Nephron progenitor cell (in vitro differentiated cells): ENCODE measurements around the gene ASIC2.

Experiments
- DNase-seq: peaks from one replicate; pipeline ENCODE4 v3.0.0; 2021
- H3K27ac Mint-ChIP-seq: 2 replicates; pipeline ENCODE4 v1.8.0; 2021; ENCODE audit warnings: mild to moderate bottlenecking, moderate library complexity, mixed read lengths
- H3K27me3 Mint-ChIP-seq: 2 replicates; pipeline ENCODE4 v1.8.0; 2021; ENCODE audit warnings: mild to moderate bottlenecking, low read depth, mixed read lengths; ENCODE audit not compliant: poor library complexity
- H3K36me3 Mint-ChIP-seq: 2 replicates; pipeline ENCODE4 v1.8.0; 2021; ENCODE audit warnings: low read depth, mixed read lengths
- H3K4me1 Mint-ChIP-seq: 2 replicates; pipeline ENCODE4 v1.8.0; 2021; ENCODE audit warnings: mixed read lengths
- H3K4me3 Mint-ChIP-seq: 2 replicates; pipeline ENCODE4 v1.8.0; 2021; ENCODE audit warnings: mild to moderate bottlenecking, moderate library complexity, mixed read lengths
- H3K9me3 Mint-ChIP-seq: 2 replicates; pipeline ENCODE4 v1.8.0; 2021; ENCODE audit warnings: mild to moderate bottlenecking, moderate library complexity, mixed read lengths
- CTCF ChIP-seq: fragments of 200-600 bp; sonication (generic); IDR thresholded peaks from 2 replicates; pipeline ENCODE4 v1.5.0; 2021; ENCODE audit warnings: antibody characterized with exemption

Gene ASIC2

GRCh38 chr17:33028061-33028460, 265.0 kb downstream of the ASIC2 start:
- Mint-ChIP-seq H3K9me3 (no peaks in the 10 kb centered on the region), H3K27ac (no peak overlapping the region), H3K27me3 (peaks cover 5% of the 10 kb centered on the region), H3K4me3 (no peak overlapping the region), H3K36me3 (no peaks in the 10 kb centered on the region), H3K4me1 (peaks cover 10% of the 10 kb centered on the region)
- TF ChIP-seq CTCF = no peak
- no peak for DNase-seq

- no peaks in the 10 kb centered on the region for H3K9me3 Mint-ChIP-seq
- no peak overlapping the region for H3K4me3 Mint-ChIP-seq
- H3K27ac Mint-ChIP-seq = no peak overlapping the region
- TF ChIP-seq CTCF = no peak
- H3K36me3 Mint-ChIP-seq = no peaks in the 10 kb centered on the region
- no peak for DNase-seq
- peaks cover 15% of the 10 kb centered on the region for H3K4me1 Mint-ChIP-seq
- H3K27me3 Mint-ChIP-seq = peaks cover 10% of the 10 kb centered on the region
These were observed 268.2 kb downstream of the ASIC2 start for GRCh38 chr17:33024688-33025486.

GRCh38 chr17:33023790-33024189, 269.3 kb downstream of the ASIC2 start:
- no peaks in the 10 kb centered on the region for H3K36me3 Mint-ChIP-seq
- no peak overlapping the region for H3K27ac Mint-ChIP-seq
- no peak overlapping the region for H3K4me3 Mint-ChIP-seq
- no peaks in the 10 kb centered on the region for H3K9me3 Mint-ChIP-seq
- TF ChIP-seq CTCF = no peak
- H3K4me1 Mint-ChIP-seq = peaks cover 15% of the 10 kb centered on the region
- no peak for DNase-seq
- H3K27me3 Mint-ChIP-seq = peaks cover 12% of the 10 kb centered on the region

- H3K9me3 Mint-ChIP-seq = no peaks in the 10 kb centered on the region
- no peaks in the 10 kb centered on the region for H3K36me3 Mint-ChIP-seq
- DNase-seq = no peak
- peaks cover 12% of the 10 kb centered on the region for H3K27me3 Mint-ChIP-seq
- H3K4me3 Mint-ChIP-seq = no peak overlapping the region
- no peak for TF ChIP-seq CTCF
- peaks cover 15% of the 10 kb centered on the region for H3K4me1 Mint-ChIP-seq
- H3K27ac Mint-ChIP-seq = no peak overlapping the region
These were observed 271.2 kb downstream of the ASIC2 start for GRCh38 chr17:33021731-33022408.

DNA sequence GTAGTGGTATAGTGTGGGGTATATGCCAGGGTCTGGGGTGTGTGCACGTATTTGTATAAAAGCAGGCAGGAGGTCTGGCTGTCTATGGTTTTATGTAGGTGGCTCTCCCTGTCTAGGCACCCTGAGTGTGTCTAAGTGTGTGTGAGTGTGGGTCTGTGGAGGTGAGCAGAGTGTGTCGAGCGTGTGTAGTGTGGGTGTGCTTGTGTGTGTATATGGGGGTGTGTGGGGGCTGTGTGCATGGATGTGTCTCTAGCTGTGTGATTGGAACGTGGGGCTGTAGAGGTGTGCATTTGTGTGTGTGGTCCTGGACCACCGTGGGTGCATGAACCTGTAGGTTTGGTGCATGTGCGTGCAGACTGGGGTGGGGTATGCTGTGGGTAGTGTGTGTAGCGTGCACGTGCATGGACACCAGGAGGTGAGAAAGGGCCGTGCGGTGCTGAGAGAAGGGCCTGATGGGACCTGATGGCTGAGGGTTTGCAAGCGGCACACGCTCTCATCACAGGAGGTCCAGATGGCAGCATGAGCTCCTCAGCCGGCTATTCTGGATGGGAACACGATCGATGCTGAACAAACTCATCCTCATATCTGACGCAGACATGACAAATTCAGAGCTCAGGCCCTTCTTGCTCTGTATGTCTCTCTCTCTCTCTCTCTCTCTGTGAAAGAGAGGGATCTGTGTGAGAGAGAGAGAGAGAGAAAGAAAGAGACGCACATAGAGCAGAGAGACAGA, 273.8 kb downstream of the ASIC2 start:
- no peak for TF ChIP-seq CTCF
- no peak overlapping the region for H3K4me3 Mint-ChIP-seq
- H3K27ac Mint-ChIP-seq = peak overlapping the region; percentile 36
- no peaks in the 10 kb centered on the region for H3K9me3 Mint-ChIP-seq
- DNase-seq = no peak
- peaks cover 7% of the 10 kb centered on the region for H3K4me1 Mint-ChIP-seq
- H3K27me3 Mint-ChIP-seq = peaks cover 14% of the 10 kb centered on the region
- H3K36me3 Mint-ChIP-seq = no peaks in the 10 kb centered on the region
